Adrenal gland (tissue), 12 donors: ENCODE data around the gene ADCY4. TPM values are rescaled to one million over a fixed set of nuclear protein-coding genes. Genes with fewer than 3 reads are reported as not detected.

Experiments used
- DNase-seq, 7 donors: peaks; one replicate each; pipeline ENCODE4 v3.0.0-alpha.2; 2019 to 2020
- H3K27ac ChIP-seq, 5 donors: fragments of 200-600 bp; sonication (generic) in 4 of 5; 1 replicate in 3 of 5; 2 replicates in 2 of 5; pipeline versions ENCODE4 v1.5.1 to v1.8.0; 2016 to 2020; ENCODE audit warnings: mild to moderate bottlenecking in 1 of 5
- H3K27me3 ChIP-seq: fragments of 200-600 bp; 2 replicates; pipeline ENCODE4 v1.8.0; 2021
- H3K36me3 ChIP-seq, 2 donors: fragments of 200-600 bp; replicated peaks in 1 of 2; 1 replicate in 1 of 2; 2 replicates in 1 of 2; pipeline versions ENCODE4 v1.5.1 to v1.8.0; 2018 to 2022
- H3K4me1 ChIP-seq, 2 donors: fragments of 200-600 bp; replicated peaks in 1 of 2; 1 replicate in 1 of 2; 2 replicates in 1 of 2; pipeline versions ENCODE4 v1.5.1 to v1.8.0; 2018 to 2021
- H3K4me3 ChIP-seq, 4 donors: fragments of 200-600 bp; sonication (generic) in 3 of 4; one replicate each; pipeline ENCODE4 v1.5.1; 2016 to 2018
- H3K9me3 ChIP-seq, 3 donors: fragments of 200-600 bp; sonication (generic) in 1 of 3; replicated peaks in 1 of 3; 1 replicate in 2 of 3; 2 replicates in 1 of 3; pipeline versions ENCODE4 v1.5.1 to v1.8.0; 2016 to 2021
- CTCF ChIP-seq, 6 experiments: fragments of 450-650 bp in 4 of 6; fragments of 200-600 bp in 2 of 6; sonication (generic) in 1 of 6; IDR thresholded peaks; 1 replicate in 5 of 6; 2 replicates in 1 of 6; pipeline versions ENCODE4 v1.5.1 to v1.8.0; 2016 to 2021; ENCODE audit warnings: antibody characterized with exemption in 6 of 6, mild to moderate bottlenecking in 2 of 6, moderate library complexity in 1 of 6
- POLR2A ChIP-seq, 2 donors: fragments of 450-650 bp; IDR thresholded peaks; one replicate each; pipeline ENCODE4 v1.6.1; 2017; ENCODE audit warnings: antibody characterized with exemption in 2 of 2, mild to moderate bottlenecking in 2 of 2, moderate library complexity in 1 of 2
- WGBS, 4 donors: extraction: QIAGEN DNeasy Blood & Tissue Kit in 2 of 4; methylation state at CpG; one replicate each; pipeline versions ENCODE4 v1.1.5 to v1.1.7; 2013 to 2017; 5-methylcytosine and 5-hydroxymethylcytosine counted together
- intact Hi-C, 2 donors: fragments of 100-400 bp; cut with DNase I; formaldehyde crosslinking; loops; one replicate each; pipeline versions ENCODE4 v1.14.1 to v1.15.0; 2022 to 2023
- polyA plus RNA-seq, 3 donors: library from polyadenylated mRNA; stranded (reverse); fragments of 200-250 nt in 2 of 3; fragments of 350-450 nt in 1 of 3; fragmentation: Illumina TruSeq in 1 of 3; extraction: RNeasy Lipid Tissue Mini Kit (QIAGEN cat#74804) in 1 of 3; gene quantifications; one replicate each; pipeline ENCODE4 v1.2.3, GENCODE V29; 2013 to 2014
- total RNA-seq, 9 donors: library from RNA; depleted of rRNA in 4 of 9; stranded (reverse); fragments of >200 nt in 4 of 9; fragments of 120-200 nt in 1 of 9; fragmentation: NEBNext Ultra II Directional in 1 of 9; extraction: Animal tissue kit (Norgen Biotek cat#: 25700) in 1 of 9; gene quantifications; one replicate each; pipeline versions ENCODE4 v1.1.0 to v1.2.4, GENCODE V29; 2013 to 2023
- donor health status: healthy with polysubstance abuse.
- donor health status: Bipolar disorder and iron deficiency.
- donor health status: DM: yes; HTN: yes; CAD: no.
- donor health status: DM: no; HTN: no; CAD: no.
- donor health status: DM: no; HTN: no; CAD: no.
- donor health status: DM: yes; HTN: yes; CAD: no.

Gene ADCY4
- total and polyA plus RNA-seq, 12 donors = 3.9 to 70.1 (median 13.1) TPM

- peaks cover 20 to 44% of the 10 kb centered on the region in 2 donors for H3K4me1 ChIP-seq
- H3K27ac ChIP-seq = no peak overlapping the region
- H3K36me3 ChIP-seq = peaks cover 0 to 58% of the 10 kb centered on the region in 2 donors
- 78 to 83% (median 82%) methylated on average over 9 to 11 of the region's 11 CpGs for WGBS, 4 donors
- TF ChIP-seq POLR2A (IDR thresholded peaks at IDR 0.05) (no peak), CTCF (IDR thresholded peaks at IDR 0.05) (no peak)
- H3K27me3 ChIP-seq = no peaks in the 10 kb centered on the region
- H3K4me3 ChIP-seq = no peak overlapping the region
- no peaks in the 10 kb centered on the region for H3K9me3 ChIP-seq
- intact Hi-C loops = loop anchor here in 1 of 2 donors (10.0 kb wide), 1 partner anchor 62 kb away; the partner anchor contains the start of gene TINF2
- no peak for DNase-seq
Observed at GRCh38 chr14:24307156-24307574, 27.7 kb downstream of the ADCY4 start.

GRCh38 chr14:24304019-24304387, 30.9 kb downstream of the ADCY4 start:
- DNase-seq = no peak
- TF ChIP-seq POLR2A (IDR thresholded peaks at IDR 0.05) (no peak), CTCF (IDR thresholded peaks at IDR 0.05) (no peak)
- Histone ChIP-seq H3K4me3 (no peak overlapping the region), H3K27ac (no peak overlapping the region), H3K9me3 (no peaks in the 10 kb centered on the region), H3K36me3 (peaks cover 0 to 68% of the 10 kb centered on the region in 2 donors), H3K27me3 (no peaks in the 10 kb centered on the region), H3K4me1 (peaks cover 11 to 31% of the 10 kb centered on the region in 2 donors)
- 95 to 98% (median 96%) methylated on average over 9 to 11 of the region's 11 CpGs for WGBS, 4 donors
- intact Hi-C loops = loop anchor here in 1 of 2 donors (10.0 kb wide), 1 partner anchor 59 kb away; the partner anchor contains the start of gene TINF2

DNA sequence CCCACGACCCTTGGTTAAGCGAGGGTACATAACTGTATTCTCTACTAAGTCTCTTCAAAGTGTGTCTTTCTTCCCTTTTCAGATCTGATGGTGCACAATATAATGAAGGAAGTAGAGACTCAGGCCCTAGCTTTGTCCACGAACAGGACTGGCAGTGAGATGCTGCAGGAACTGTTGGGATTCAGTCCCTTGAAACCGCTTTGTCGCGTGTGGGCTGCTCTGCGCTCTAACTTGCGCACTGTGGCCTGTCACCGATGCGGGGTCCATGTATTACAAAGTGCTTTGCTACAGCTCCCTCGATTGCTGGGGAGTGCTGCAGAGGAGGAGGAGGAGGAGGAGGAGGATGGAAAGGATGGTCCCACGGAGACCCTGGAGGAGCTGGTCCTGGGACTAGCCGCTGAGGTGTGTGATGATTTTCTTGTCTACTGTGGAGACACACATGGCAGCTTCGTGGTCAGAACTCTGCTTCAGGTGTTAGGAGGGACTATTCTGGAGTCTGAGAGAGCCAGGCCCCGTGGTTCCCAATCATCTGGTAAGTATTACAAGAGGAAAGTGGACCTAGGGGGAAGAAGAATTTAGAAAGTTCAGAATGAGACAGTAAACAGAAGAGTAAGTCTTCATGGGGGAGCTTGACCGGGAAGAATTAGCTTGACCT, 34.4 kb downstream of the ADCY4 start:
- peaks cover 19 to 31% of the 10 kb centered on the region in 2 donors for H3K4me1 ChIP-seq
- intact Hi-C loops = loop anchor here in 1 of 2 donors (10.0 kb wide), 1 partner anchor 56 kb away; the partner anchor contains the start of gene TINF2
- peak overlapping the region in 4 of 5 donors; percentile 28 to 87 (median 82) for H3K27ac ChIP-seq
- peak overlapping the region; percentile 33 to 84 (median 74) for H3K4me3 ChIP-seq
- H3K36me3 ChIP-seq = peaks cover 0 to 51% of the 10 kb centered on the region in 2 donors
- 21 to 27% (median 24%) methylated on average over 16 of the region's 16 CpGs for WGBS, 4 donors
- no peak for TF ChIP-seq CTCF (IDR thresholded peaks at IDR 0.05)
- TF ChIP-seq POLR2A (IDR thresholded peaks at IDR 0.05) = no peak
- no peaks in the 10 kb centered on the region for H3K9me3 ChIP-seq
- DNase-seq = no peak
- H3K27me3 ChIP-seq = no peaks in the 10 kb centered on the region

DNA sequence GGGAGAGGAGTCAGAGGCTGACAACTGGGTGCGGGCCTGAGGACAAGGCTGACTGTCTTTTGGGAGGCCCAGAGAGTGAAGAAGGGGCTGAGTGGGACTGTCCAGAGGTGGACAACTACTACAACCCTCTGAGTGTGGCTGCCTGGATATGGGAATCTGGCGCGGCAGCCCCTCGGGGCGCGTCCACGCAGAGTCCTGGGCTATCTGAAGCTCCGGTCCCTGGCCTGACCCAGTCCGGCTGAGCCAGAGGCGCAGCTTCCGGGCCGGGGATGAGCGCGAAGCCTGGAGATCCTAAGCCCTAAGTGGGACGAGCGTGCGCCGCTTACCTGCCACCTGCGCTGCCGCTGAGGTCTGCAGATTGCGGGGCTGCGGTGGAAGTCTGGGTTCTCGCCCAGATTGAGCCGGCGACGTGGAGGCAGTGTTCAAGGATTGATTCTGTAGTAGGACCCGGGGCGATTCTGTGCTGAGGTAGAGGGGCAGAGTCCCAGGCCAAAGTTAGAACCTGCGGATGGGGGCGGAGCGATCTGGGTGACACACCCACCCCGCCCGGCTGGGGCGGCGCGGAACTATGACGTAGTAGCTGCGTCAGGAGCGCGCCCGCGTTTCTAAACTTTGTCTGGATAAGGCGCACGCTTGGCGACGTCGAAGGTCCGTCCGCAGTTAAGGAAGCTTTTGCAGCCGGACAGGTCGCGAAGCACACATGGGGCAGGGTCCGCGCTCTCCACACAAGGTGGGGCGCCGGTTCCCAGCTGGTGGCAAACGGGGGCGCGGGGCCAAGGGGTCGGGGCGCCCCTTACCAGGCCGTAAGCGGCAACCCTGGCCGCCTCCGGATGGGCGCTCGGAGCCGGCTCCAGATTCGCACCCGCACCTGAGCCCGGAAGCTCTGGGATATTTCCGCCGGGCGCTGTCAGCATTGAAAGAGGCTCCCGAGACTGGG, 35.3 kb downstream of the ADCY4 start, which contains the start of the genes DHRS1 and NOP9:
DHRS1 (minus strand) TSS at position 526 of the 937 bp plus-strand sequence. CDS start 674 bp downstream, outside the sequence.
NOP9 (plus strand) TSS at position 596 of the 937 bp plus-strand sequence; CDS start at position 701, 105 bp downstream.
- DNase-seq = peak; percentile 89 to 97 (median 94)
- Histone ChIP-seq H3K9me3 (no peaks in the 10 kb centered on the region), H3K4me1 (peaks cover 19 to 31% of the 10 kb centered on the region in 2 donors), H3K27me3 (no peaks in the 10 kb centered on the region), H3K27ac (peak within 1 kb of the TSS in 4 of 5 donors; percentile 28 to 87 (median 82)), H3K4me3 (peak within 1 kb of the TSS; percentile 33 to 84 (median 80)), H3K36me3 (peaks cover 0 to 44% of the 10 kb centered on the region in 2 donors)
- intact Hi-C loops = loop anchor here in 1 of 2 donors (10.0 kb wide), 2 partner anchors 55 to 245 kb away; partner anchors contain the start of genes CARMIL3 and TINF2
- TF ChIP-seq CTCF (IDR thresholded peaks at IDR 0.05) (no peak), POLR2A (IDR thresholded peaks at IDR 0.05) (peak; percentile 61 to 73)
- WGBS, 4 donors = 1 to 3% (median 1%) methylated on average over 8 to 75 of the region's 75 CpGs
